Measurements from ENCODE around the gene CPEB4.

Gene CPEB4

GRCh38 chr5:173858670-173859407 is 29.3 kb upstream of the CPEB4 start:
- no peak for DNase-seq (ENCODE audit: low read depth)

- no peak for DNase-seq (ENCODE audit: low read depth)
These were observed 28.6 kb upstream of the CPEB4 start for GRCh38 chr5:173859408-173860159.

GRCh38 chr5:173862047-173862477 is 26.1 kb upstream of the CPEB4 start:
- no peak for DNase-seq (ENCODE audit: low read depth)

DNA sequence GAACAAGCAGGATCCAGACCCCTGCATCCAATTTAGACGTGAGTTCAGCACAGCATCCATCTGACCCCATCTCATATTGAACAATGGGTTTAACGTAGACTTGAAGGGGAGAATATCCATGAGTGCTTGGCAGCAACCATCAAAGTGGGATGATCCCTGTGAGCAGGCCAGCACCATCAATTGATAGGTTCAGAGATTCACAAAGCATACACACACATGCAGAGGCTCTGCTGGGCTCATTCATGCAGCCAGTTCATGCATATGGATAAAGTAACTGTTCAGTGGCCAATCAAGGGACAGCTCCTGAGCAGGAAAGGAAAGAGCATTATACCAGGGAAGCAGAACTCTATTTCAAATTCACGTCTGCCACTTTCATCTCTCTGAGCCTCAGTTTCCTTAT is 24.8 kb upstream of the CPEB4 start:
- no peak for DNase-seq (ENCODE audit: low read depth)

- DNase-seq (ENCODE audit: low read depth), result no peak
These were observed 23.8 kb upstream of the CPEB4 start for GRCh38 chr5:173864126-173865050.

DNA sequence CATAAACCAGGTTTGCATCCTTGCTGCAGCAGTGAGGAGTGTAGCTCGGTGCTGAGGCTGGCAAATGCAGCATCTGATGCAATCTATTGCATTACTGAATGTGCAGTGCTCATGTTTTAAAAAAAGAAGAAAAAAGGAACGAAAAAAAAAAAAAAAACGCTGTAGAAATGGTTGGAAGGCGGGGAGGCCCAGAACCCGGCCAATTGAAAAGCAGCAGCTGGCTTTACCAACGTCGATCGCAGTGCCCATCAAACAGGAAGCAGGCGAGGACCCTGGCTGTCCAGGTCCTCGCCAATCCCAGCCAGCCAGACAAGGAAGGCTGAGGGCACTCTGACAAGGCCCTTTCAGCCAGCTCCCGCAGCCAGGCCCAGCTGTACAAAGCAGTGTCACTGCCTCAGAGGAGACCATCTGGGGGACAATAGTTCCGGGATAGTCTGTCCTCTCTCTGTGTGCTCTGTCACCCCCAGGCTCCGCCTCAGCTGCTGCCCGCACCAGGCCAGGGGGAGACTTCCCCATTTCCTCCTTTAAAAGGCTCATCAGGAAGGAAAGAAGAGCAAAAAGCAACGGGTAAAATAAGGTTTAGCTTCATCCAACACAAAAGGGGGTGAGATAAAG is 21.8 kb upstream of the CPEB4 start:
- DNase-seq (ENCODE audit: low read depth), result no peak

DNA sequence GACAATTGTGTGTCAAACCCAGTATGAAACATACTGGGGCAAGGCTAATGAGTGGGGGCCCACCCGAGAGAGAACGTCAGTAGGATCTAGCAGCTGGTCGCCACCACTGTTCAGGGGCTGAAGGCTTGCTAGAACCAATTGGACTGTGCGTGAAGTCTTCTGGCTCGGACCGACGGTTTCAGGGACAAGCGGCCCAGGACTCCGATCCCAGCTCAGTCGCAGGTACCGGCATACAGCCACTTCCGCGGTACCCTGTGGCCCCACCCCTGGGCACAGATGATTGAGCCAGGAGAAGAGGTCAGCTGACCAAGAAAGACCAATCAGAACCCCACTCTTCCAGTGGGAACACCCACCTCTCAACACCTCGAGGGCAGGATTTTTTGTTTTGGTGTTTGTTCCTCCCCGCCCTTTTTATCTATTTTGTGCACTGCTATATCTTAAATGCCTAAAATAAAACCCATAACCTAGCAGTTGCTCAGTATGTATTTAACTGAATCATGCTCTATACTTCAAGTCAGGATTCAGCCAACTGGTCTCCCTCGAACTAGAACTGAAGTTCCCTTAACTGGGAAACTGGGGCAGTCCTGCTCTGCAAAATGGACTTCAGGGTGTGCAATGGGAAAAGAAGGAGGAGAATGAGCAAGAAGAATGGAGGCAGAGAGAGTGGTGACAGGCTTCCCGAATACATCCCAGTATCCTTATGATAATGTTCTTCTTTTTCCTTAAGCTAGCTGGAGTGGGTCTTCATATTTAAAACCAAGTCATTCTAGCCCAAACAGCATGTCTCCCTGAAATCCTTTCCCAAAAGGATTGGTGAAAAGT is 21.1 kb upstream of the CPEB4 start:
- DNase-seq (ENCODE audit: low read depth), result no peak

- no peak for DNase-seq (ENCODE audit: low read depth)
These were observed 19.9 kb upstream of the CPEB4 start for GRCh38 chr5:173868096-173868880.

DNA sequence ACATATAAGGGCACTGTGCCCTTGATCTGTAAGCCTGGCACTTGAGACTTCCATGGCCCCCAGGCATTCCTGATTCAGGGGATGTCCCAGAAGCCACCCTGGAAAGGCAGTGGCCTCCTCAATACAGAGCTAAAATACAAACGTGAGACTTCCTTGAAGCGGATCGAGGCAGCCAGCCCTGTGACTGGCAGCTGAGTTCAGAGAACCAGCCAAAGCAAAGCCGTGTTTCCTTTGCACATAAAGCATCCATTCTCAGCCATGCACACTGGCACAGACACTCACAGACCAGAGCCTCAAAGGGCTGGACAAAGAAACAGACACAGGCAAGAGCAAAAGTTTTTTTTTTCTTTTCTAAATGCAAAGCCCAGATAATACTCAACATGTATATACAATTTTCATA is 18.8 kb upstream of the CPEB4 start:
- no peak for DNase-seq (ENCODE audit: low read depth)

DNA sequence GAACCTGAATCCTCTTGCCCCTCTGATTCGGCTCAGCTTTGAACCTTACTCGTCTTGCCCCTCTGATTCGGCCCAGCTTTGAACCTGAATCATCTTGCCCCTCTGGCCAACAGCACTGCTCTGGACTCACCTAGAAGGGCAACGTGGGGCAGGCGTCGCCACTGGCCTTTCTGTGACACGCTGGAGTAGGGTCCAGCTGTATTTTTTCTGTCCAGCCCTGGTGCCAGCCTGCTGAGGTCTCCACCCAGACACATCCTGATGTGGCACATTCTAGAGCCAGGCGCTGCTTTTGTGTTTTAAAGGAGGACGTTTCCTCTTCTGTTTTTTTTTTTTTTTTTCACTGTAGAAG is 15.2 kb upstream of the CPEB4 start:
- DNase-seq (ENCODE audit: low read depth), result no peak

GRCh38 chr5:173873306-173873922 is 14.7 kb upstream of the CPEB4 start:
- DNase-seq (ENCODE audit: low read depth), result no peak

DNA sequence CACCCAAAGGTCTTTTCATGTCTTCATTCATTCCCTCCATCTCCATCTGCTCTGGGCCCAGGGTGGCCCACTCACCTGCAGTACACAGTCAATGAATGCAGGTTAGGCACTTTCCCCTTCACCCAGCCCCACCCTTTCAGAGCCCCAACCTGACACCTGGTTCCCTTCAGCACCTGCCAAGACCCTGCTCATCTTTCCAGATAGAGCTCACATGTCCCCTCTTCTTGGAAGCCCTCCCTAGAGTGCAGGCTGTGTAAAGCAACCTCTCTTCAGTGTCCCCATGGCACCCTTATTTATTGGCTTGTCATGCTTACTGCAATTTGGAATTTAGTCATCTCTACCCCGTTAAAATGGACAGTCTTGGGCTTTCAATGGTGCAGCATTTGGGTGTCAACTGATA is 13.0 kb upstream of the CPEB4 start:
- no peak for DNase-seq (ENCODE audit: low read depth)

GRCh38 chr5:173878224-173878967 is 9.8 kb upstream of the CPEB4 start:
- DNase-seq (ENCODE audit: low read depth), result no peak

DNA sequence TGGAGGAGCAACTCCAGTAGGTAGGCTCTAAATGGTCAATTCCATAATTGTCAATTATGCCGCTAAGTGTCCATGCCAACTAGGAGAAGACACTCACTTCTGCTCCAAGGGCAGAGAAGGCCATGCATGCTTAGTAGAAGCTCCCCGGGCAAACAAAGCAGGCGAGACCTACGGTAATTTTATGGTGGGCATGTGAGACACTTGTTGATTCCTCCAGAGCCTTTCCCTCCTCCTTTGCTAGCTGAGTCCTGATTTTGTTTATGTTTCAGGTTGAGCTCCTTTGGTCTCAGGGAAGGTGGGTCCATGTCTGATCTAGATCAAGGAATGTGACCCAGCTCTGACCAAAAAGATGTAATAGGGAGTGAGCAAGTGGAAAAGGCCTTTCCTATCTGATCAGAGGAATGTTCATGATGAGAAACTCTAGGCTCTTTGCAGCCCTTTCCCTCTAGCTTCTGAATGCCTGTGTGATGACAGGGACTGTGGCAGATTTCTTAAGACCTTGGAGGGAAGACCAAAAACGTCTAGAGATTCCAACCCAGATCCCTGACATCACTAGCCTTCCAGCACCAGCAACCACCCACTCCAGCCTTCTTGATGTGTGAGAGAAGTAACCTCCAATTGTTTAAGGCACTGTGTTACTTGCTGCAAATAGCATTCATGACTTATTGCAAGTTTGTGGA is 7.7 kb upstream of the CPEB4 start:
- DNase-seq (ENCODE audit: low read depth), result no peak

DNA sequence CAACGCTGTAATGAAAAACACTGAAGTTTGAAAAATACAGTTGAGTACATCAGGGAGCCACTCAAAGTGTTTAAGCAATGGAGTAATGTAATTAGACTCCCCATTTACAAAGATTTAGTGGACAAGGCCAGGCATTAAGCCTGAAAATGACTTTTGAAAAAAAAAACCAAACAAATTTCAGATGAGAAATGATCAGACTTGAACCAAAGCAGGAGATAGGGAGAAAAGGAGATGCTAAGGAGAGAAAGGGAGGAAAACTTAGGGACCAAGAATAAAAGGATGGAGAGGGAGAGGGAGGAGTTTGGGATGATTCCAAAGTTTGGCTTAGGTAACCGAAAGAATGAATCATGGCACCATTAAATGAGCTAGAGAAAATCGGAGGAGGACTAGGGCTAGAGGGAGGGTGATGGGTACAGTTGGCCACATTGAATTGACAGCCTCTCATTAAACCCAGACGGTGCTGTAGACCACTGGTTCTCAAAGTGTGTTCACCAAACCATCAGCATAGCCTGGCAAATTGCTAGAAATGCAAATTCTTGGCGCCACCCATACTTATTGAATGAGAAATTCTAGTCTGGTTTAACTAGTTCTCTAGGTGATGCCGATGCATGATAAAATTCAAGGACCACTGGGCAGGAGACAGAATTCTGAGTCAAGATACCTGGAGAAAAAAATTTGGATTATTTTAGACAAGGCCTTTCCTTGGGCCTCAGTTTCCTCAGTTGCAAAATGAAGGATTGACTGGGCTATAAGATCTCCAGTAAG is 6.2 kb upstream of the CPEB4 start:
- DNase-seq (ENCODE audit: low read depth), result no peak

DNA sequence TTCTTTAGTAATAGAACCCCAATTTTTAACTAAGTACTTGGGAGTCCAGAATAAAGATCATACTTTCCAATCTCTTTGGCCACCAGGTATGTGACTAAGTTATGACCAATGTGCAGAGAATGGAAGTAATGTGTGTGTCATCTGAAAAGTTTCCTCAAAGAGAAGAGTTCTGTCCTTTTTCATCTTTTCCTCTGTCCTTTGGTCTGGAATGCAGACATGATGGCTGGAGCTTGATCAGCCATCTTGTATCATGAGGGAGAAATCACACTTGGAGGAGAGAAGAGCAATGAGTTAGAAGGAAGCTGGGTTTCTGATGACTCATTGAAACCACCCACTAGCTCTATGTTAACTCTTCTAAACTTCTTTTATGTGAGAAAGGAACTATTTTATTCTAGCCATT is 5.5 kb upstream of the CPEB4 start:
- DNase-seq (ENCODE audit: low read depth), result no peak

DNA sequence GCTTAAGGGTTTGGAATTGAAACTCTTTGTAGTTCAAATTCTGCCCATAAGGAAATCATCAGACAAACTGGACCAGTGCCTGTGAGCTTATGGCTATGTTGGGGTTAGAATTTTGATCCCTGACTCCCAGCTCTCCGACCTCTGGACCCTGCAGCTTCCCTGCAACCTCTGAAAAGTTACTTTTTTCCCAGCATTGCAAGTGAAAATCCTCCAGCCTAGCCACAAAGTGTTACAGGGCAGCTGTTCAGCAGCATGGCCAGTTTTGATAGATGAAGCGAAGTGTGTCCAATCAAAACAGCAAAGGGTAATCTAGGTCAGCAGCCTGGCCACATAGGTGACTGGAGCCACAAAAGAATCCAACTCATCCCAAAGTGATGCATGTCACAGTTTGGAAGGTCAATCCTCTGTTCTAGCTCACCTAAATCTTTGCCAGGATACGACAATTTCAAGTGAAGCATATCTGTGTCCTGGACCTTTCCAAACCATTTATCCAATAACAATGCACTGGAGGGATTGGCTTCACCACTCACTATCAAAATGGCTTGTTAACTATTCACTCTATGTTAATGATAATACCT is 4.7 kb upstream of the CPEB4 start:
- DNase-seq (ENCODE audit: low read depth), result no peak

Data from activated T-helper 9 cell treated with anti-CD3 and anti-CD28 coated beads, Interleukin-2, amount 50 U/mL, for 16 hours (primary cell).